Activated T-cell treated with anti-CD3 and anti-CD28 coated beads, Interleukin-2, amount 50 U/mL, for 24 hours (primary cell): ENCODE results near the gene TSPAN2.

Source experiments
- DNase-seq: peaks from one replicate; pipeline ENCODE4 v3.0.0-alpha.2; 2020
- H3K27ac Mint-ChIP-seq: 2 replicates; pipeline ENCODE4 v1.8.0; 2020; ENCODE audit warnings: mild to moderate bottlenecking, mixed read lengths
- H3K27me3 Mint-ChIP-seq: 2 replicates; pipeline ENCODE4 v1.8.0; 2020; ENCODE audit warnings: mixed read lengths
- H3K36me3 Mint-ChIP-seq: 2 replicates; pipeline ENCODE4 v1.8.0; 2020; ENCODE audit warnings: low read depth, mixed read lengths
- H3K4me1 Mint-ChIP-seq: 2 replicates; pipeline ENCODE4 v1.8.0; 2020; ENCODE audit warnings: low read depth, mixed read lengths
- H3K4me3 Mint-ChIP-seq: 2 replicates; pipeline ENCODE4 v1.8.0; 2020; ENCODE audit warnings: mild to moderate bottlenecking, moderate library complexity, mixed read lengths
- H3K9me3 Mint-ChIP-seq: 2 replicates; pipeline ENCODE4 v1.8.0; 2020; ENCODE audit warnings: mixed read lengths

TSPAN2 gene

GRCh38 chr1:115092175-115092574, 2.9 kb upstream of the TSPAN2 start:
- Mint-ChIP-seq H3K27ac (no peak overlapping the region), H3K4me1 (peaks cover 39% of the 10 kb centered on the region)

GRCh38 chr1:115091572-115091971, 2.3 kb upstream of the TSPAN2 start:
- Mint-ChIP-seq H3K4me1 (peaks cover 35% of the 10 kb centered on the region), H3K4me3 (no peak overlapping the region), H3K27ac (no peak overlapping the region), H3K27me3 (peaks cover 2% of the 10 kb centered on the region), H3K36me3 (no peaks in the 10 kb centered on the region), H3K9me3 (no peaks in the 10 kb centered on the region)
- DNase-seq = no peak

More at GRCh38 chr1:115092175-115092574, 2.9 kb upstream of the TSPAN2 start:
- H3K36me3 Mint-ChIP-seq = no peaks in the 10 kb centered on the region
- H3K27me3 Mint-ChIP-seq = peaks cover 2% of the 10 kb centered on the region
- no peaks in the 10 kb centered on the region for H3K9me3 Mint-ChIP-seq
- no peak for DNase-seq
- H3K4me3 Mint-ChIP-seq = no peak overlapping the region

- no peak overlapping the region for H3K27ac Mint-ChIP-seq
- DNase-seq = no peak
- no peak overlapping the region for H3K4me3 Mint-ChIP-seq
- no peaks in the 10 kb centered on the region for H3K9me3 Mint-ChIP-seq
- peaks cover 2% of the 10 kb centered on the region for H3K27me3 Mint-ChIP-seq
- no peaks in the 10 kb centered on the region for H3K36me3 Mint-ChIP-seq
- H3K4me1 Mint-ChIP-seq = peaks cover 35% of the 10 kb centered on the region
Observed at GRCh38 chr1:115090956-115091355, 1.7 kb upstream of the TSPAN2 start.

DNA sequence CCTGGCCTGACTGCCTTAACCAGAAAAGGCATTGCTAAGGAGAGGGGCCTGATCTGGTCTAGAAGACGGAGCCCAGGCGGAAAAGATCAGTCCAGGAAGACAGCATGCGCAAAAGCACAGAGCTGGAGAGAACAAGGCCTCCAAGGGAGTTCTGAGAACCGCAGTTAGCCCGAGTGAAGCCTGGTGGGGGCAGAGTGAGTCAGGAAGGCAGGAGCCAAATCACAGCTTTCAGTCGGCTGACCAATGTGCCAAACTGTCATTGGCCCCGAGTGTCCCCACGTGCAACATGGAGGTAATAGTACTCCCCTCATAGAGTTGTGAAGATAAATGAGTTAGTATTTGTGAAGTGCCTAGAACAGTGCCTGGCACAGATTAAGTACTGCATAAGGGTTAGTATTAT, 1.2 kb upstream of the TSPAN2 start:
- peaks cover 38% of the 10 kb centered on the region for H3K4me1 Mint-ChIP-seq
- H3K27ac Mint-ChIP-seq = no peak overlapping the region

GRCh38 chr1:115090186-115090490, 835 bp upstream of the TSPAN2 start:
- H3K9me3 Mint-ChIP-seq = no peaks in the 10 kb centered on the region
- no peak for DNase-seq
- H3K36me3 Mint-ChIP-seq = no peaks in the 10 kb centered on the region
- peaks cover 2% of the 10 kb centered on the region for H3K27me3 Mint-ChIP-seq
- no peak overlapping the region for H3K27ac Mint-ChIP-seq
- H3K4me3 Mint-ChIP-seq = peak overlapping the region; percentile 78
- peaks cover 41% of the 10 kb centered on the region for H3K4me1 Mint-ChIP-seq

More for the DNA sequence above, 1.2 kb upstream of the TSPAN2 start:
- H3K9me3 Mint-ChIP-seq = no peaks in the 10 kb centered on the region
- peak overlapping the region; percentile 78 for H3K4me3 Mint-ChIP-seq
- DNase-seq = no peak
- peaks cover 2% of the 10 kb centered on the region for H3K27me3 Mint-ChIP-seq
- H3K36me3 Mint-ChIP-seq = no peaks in the 10 kb centered on the region

DNA sequence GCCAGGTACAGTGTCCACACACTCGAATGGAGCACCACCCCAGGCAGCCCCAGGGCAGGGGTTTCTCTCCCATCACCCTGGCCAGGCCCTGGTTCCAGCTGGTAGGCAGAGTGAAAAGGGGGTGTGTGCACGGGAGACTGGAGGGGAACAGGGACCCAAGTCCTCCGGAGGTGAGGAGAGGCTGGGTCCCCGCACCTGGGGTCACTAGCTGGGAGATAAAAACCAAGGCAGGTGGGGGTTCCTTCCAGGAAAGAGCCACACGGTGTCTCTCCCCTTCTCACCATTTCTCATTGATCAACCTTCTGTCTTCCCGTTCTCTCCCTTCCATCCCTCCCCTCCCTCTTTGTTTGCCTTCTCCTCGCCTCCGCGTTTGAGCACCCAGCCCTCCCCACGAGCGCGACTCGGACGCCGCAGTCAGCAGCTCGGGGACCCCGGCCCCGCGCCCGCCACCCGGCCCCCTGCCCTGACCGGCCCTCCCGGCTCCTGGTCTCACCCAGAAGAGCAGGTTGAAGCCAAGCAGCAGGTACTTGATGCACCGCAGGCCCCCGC, 358 bp downstream of the TSPAN2 start:
- no peaks in the 10 kb centered on the region for H3K36me3 Mint-ChIP-seq
- no peaks in the 10 kb centered on the region for H3K9me3 Mint-ChIP-seq
- H3K4me3 Mint-ChIP-seq = peak overlapping the region; percentile 70
- no peak overlapping the region for H3K27ac Mint-ChIP-seq
- DNase-seq = no peak
- H3K27me3 Mint-ChIP-seq = peaks cover 2% of the 10 kb centered on the region
- H3K4me1 Mint-ChIP-seq = peaks cover 48% of the 10 kb centered on the region

- DNase-seq = no peak
- Mint-ChIP-seq H3K36me3 (no peaks in the 10 kb centered on the region), H3K27me3 (peaks cover 2% of the 10 kb centered on the region), H3K27ac (no peak overlapping the region), H3K4me3 (peak overlapping the region; percentile 70), H3K4me1 (peaks cover 48% of the 10 kb centered on the region), H3K9me3 (no peaks in the 10 kb centered on the region)
Observed at GRCh38 chr1:115088115-115088778, 1.1 kb downstream of the TSPAN2 start.

DNA sequence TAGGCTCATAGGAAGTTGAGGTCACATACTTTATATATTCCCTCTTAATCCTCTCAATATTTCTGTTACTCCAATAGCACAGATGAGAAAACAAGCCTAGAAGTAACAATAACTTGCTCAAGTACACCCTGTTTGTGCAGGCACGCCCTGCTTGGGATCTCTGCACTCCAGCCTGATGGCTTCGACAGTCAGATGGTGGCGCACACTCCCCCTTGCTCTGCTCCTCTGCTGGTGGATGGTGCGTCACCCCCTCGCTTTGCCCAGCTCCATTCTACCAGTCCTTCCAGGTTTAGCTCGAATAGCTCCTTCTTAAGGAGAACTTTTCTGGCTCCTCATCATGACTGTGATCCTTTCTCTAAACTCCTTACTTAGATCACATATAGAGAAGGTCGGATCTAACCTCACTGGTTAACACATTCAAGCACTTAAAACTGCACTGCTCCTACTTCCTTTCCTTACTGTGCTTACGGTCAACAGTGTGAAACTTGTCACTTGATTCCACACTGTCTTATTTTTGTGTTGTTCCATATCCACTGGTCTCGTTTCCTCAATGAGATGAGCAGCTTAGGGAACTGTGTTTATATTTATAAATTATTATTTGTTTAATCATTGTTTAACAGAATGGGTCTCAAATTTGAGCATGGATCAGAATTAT, 3.0 kb downstream of the TSPAN2 start:
- Mint-ChIP-seq H3K9me3 (no peaks in the 10 kb centered on the region), H3K36me3 (no peaks in the 10 kb centered on the region), H3K27ac (no peak overlapping the region), H3K27me3 (peaks cover 2% of the 10 kb centered on the region), H3K4me3 (no peak overlapping the region), H3K4me1 (peaks cover 43% of the 10 kb centered on the region)
- DNase-seq = no peak

- Mint-ChIP-seq H3K9me3 (no peaks in the 10 kb centered on the region), H3K36me3 (no peaks in the 10 kb centered on the region), H3K27me3 (peaks cover 2% of the 10 kb centered on the region), H3K4me1 (peaks cover 31% of the 10 kb centered on the region), H3K4me3 (no peak overlapping the region), H3K27ac (no peak overlapping the region)
- DNase-seq = no peak
Observed at GRCh38 chr1:115084902-115085511, 4.3 kb downstream of the TSPAN2 start.

GRCh38 chr1:115082949-115083348, 6.4 kb downstream of the TSPAN2 start:
- Mint-ChIP-seq H3K4me1 (peaks cover 20% of the 10 kb centered on the region), H3K36me3 (no peaks in the 10 kb centered on the region), H3K4me3 (no peak overlapping the region), H3K9me3 (no peaks in the 10 kb centered on the region), H3K27ac (no peak overlapping the region), H3K27me3 (peaks cover under 1% of the 10 kb centered on the region)
- DNase-seq = no peak

DNA sequence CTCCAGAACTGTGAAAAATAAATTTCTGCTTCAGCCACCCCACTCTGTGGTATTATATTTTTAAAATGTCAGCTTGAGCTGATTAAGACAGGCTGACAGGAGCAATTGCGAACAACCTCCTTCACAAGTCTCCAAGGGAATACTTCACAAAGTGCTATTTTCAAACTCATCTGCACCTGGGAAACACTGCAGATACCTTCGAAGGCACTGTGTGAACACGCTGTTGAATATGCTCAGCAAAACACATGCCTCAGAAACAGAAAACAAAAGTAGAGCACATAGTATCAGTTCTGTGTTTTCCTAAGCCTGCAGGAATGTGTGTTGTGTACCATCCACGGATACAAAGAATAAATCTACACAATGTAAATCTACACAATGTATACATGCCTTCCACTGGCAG, 10.6 kb downstream of the TSPAN2 start:
- H3K27me3 Mint-ChIP-seq = no peaks in the 10 kb centered on the region
- H3K36me3 Mint-ChIP-seq = no peaks in the 10 kb centered on the region
- H3K4me3 Mint-ChIP-seq = no peak overlapping the region
- H3K9me3 Mint-ChIP-seq = no peaks in the 10 kb centered on the region
- no peak overlapping the region for H3K27ac Mint-ChIP-seq
- no peak for DNase-seq
- peaks cover 9% of the 10 kb centered on the region for H3K4me1 Mint-ChIP-seq

- Mint-ChIP-seq H3K36me3 (no peaks in the 10 kb centered on the region), H3K4me3 (no peak overlapping the region), H3K27ac (no peak overlapping the region), H3K4me1 (peaks cover 16% of the 10 kb centered on the region), H3K9me3 (no peaks in the 10 kb centered on the region), H3K27me3 (no peaks in the 10 kb centered on the region)
- DNase-seq = no peak
Observed at GRCh38 chr1:115077984-115078330, 11.3 kb downstream of the TSPAN2 start.

GRCh38 chr1:115077286-115077983, 11.9 kb downstream of the TSPAN2 start:
- Mint-ChIP-seq H3K4me1 (peaks cover 22% of the 10 kb centered on the region), H3K27ac (no peak overlapping the region), H3K9me3 (no peaks in the 10 kb centered on the region), H3K27me3 (no peaks in the 10 kb centered on the region), H3K36me3 (no peaks in the 10 kb centered on the region), H3K4me3 (no peak overlapping the region)
- no peak for DNase-seq

- no peaks in the 10 kb centered on the region for H3K27me3 Mint-ChIP-seq
Observed at GRCh38 chr1:115076384-115076915, 12.9 kb downstream of the TSPAN2 start.

More at GRCh38 chr1:115076384-115076915, 12.9 kb downstream of the TSPAN2 start:
- Mint-ChIP-seq H3K4me3 (no peak overlapping the region), H3K4me1 (peaks cover 31% of the 10 kb centered on the region), H3K36me3 (no peaks in the 10 kb centered on the region), H3K9me3 (no peaks in the 10 kb centered on the region), H3K27ac (no peak overlapping the region)
- no peak for DNase-seq
